ENCODE data around the gene FRAS1.

GRCh38 chr4:78143634-78144033 lies 86.5 kb downstream of the FRAS1 start:
- TF ChIP-seq, protein P1, sequence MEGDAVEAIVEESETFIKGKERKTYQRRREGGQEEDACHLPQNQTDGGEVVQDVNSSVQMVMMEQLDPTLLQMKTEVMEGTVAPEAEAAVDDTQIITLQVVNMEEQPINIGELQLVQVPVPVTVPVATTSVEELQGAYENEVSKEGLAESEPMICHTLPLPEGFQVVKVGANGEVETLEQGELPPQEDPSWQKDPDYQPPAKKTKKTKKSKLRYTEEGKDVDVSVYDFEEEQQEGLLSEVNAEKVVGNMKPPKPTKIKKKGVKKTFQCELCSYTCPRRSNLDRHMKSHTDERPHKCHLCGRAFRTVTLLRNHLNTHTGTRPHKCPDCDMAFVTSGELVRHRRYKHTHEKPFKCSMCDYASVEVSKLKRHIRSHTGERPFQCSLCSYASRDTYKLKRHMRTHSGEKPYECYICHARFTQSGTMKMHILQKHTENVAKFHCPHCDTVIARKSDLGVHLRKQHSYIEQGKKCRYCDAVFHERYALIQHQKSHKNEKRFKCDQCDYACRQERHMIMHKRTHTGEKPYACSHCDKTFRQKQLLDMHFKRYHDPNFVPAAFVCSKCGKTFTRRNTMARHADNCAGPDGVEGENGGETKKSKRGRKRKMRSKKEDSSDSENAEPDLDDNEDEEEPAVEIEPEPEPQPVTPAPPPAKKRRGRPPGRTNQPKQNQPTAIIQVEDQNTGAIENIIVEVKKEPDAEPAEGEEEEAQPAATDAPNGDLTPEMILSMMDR (IDR thresholded peaks at IDR 0.05; ENCODE audit: insufficient read depth, low read depth, low read length), result no peak
- TF ChIP-seq EZH2 (IDR thresholded peaks at IDR 0.05; ENCODE audit: insufficient read depth, low read length), result no peak
